WERI-Rb-1 (cell line): ENCODE data around the gene EWSR1.
A peak's percentile ranks its signal among the peaks of the same experiment; 100 is the strongest.

Source experiments
- DNase-seq: peaks from one replicate; pipeline ENCODE4 v3.0.0-alpha.2; 2020
- H3K27ac ChIP-seq: fragments of 250-450 bp; sonication (Bioruptor Pico); 2 replicates; pipeline ENCODE4 v1.5.1; 2020; ENCODE audit warnings: mild to moderate bottlenecking, moderate library complexity
- H3K27me3 ChIP-seq: fragments of 250-450 bp; sonication (Bioruptor Pico); 2 replicates; pipeline ENCODE4 v1.5.1; 2021; ENCODE audit warnings: mild to moderate bottlenecking, low read depth, moderate library complexity; ENCODE audit not compliant: insufficient read depth, severe bottlenecking
- H3K36me3 ChIP-seq: fragments of 250-450 bp; sonication (Bioruptor Pico); 2 replicates; pipeline ENCODE4 v1.5.1; 2020; ENCODE audit warnings: mild to moderate bottlenecking, moderate library complexity
- H3K4me3 ChIP-seq: 2 replicates; pipeline ENCODE4 v1.5.1; 2011; ENCODE audit warnings: low read depth, mild to moderate bottlenecking, control low read depth, low read length
- H3K9me3 ChIP-seq: fragments of 250-450 bp; sonication (Bioruptor Pico); 2 replicates; pipeline ENCODE4 v1.5.1; 2021; ENCODE audit warnings: mild to moderate bottlenecking, moderate library complexity; ENCODE audit not compliant: severe bottlenecking
- CTCF ChIP-seq: IDR thresholded peaks from 2 replicates; pipeline ENCODE4 v1.5.1; 2011; ENCODE audit warnings: low read depth, mild to moderate bottlenecking, control low read depth, inconsistent platforms, low read length

EWSR1 gene

GRCh38 chr22:29341056-29341848, 73.2 kb downstream of the EWSR1 start:
- Histone ChIP-seq H3K9me3 (no peaks in the 10 kb centered on the region), H3K4me3 (no peak overlapping the region), H3K36me3 (peaks cover 57% of the 10 kb centered on the region), H3K27me3 (no peaks in the 10 kb centered on the region), H3K27ac (no peak overlapping the region)
- no peak for TF ChIP-seq CTCF
- DNase-seq, result no peak

GRCh38 chr22:29341849-29342127, 73.7 kb downstream of the EWSR1 start:
- no peak for DNase-seq
- TF ChIP-seq CTCF, result no peak
- H3K9me3 ChIP-seq, result no peaks in the 10 kb centered on the region
- no peak overlapping the region for H3K27ac ChIP-seq
- no peak overlapping the region for H3K4me3 ChIP-seq
- H3K27me3 ChIP-seq, result no peaks in the 10 kb centered on the region
- H3K36me3 ChIP-seq, result peaks cover 54% of the 10 kb centered on the region

- Histone ChIP-seq H3K27me3 (no peaks in the 10 kb centered on the region), H3K27ac (no peak overlapping the region), H3K9me3 (no peaks in the 10 kb centered on the region), H3K4me3 (no peak overlapping the region), H3K36me3 (peaks cover 51% of the 10 kb centered on the region)
- no peak for TF ChIP-seq CTCF
- DNase-seq, result no peak
These were observed 74.1 kb downstream of the EWSR1 start for GRCh38 chr22:29342177-29342576.

- Histone ChIP-seq H3K27ac (peak overlapping the region; percentile 58; the same call in 1 of the 2 replicates), H3K36me3 (peaks cover 54% of the 10 kb centered on the region), H3K4me3 (no peak overlapping the region), H3K9me3 (no peaks in the 10 kb centered on the region), H3K27me3 (no peaks in the 10 kb centered on the region)
- no peak for TF ChIP-seq CTCF
- no peak for DNase-seq
These were observed 74.7 kb downstream of the EWSR1 start for GRCh38 chr22:29342577-29343312.

- TF ChIP-seq CTCF, result no peak
- Histone ChIP-seq H3K36me3 (peaks cover 54% of the 10 kb centered on the region), H3K27ac (peak overlapping the region; percentile 58), H3K4me3 (no peak overlapping the region), H3K9me3 (no peaks in the 10 kb centered on the region), H3K27me3 (no peaks in the 10 kb centered on the region)
- DNase-seq, result peak; percentile 62
These were observed 75.3 kb downstream of the EWSR1 start for GRCh38 chr22:29343313-29343805.
